ENCODE results near the gene CA10.
A peak's percentile ranks its signal among the peaks of the same experiment; 100 is the strongest.

Gene CA10

GRCh38 chr17:51668963-51669246 lies 489.6 kb downstream of the CA10 start:
- no peak for DNase-seq

GRCh38 chr17:51668155-51668962 lies 490.2 kb downstream of the CA10 start:
- DNase-seq, result no peak

GRCh38 chr17:51667706-51668083 lies 490.8 kb downstream of the CA10 start:
- DNase-seq, result no peak

GRCh38 chr17:51666971-51667705 lies 491.4 kb downstream of the CA10 start:
- no peak for DNase-seq

GRCh38 chr17:51662204-51663056 lies 496.1 kb downstream of the CA10 start:
- DNase-seq, result no peak

- DNase-seq, result no peak
These were observed 497.1 kb downstream of the CA10 start for GRCh38 chr17:51661403-51661802.

GRCh38 chr17:51660266-51660665 lies 498.2 kb downstream of the CA10 start:
- no peak for DNase-seq

GRCh38 chr17:51657224-51657623 lies 501.3 kb downstream of the CA10 start:
- no peak for DNase-seq

- no peak for DNase-seq
These were observed 504.6 kb downstream of the CA10 start for GRCh38 chr17:51653878-51654277.

- DNase-seq, result no peak
These were observed 506.0 kb downstream of the CA10 start for GRCh38 chr17:51652529-51652928.

GRCh38 chr17:51651513-51652298 lies 506.8 kb downstream of the CA10 start:
- no peak for DNase-seq

GRCh38 chr17:51650772-51651171 lies 507.7 kb downstream of the CA10 start:
- DNase-seq, result no peak

GRCh38 chr17:51650202-51650601 lies 508.3 kb downstream of the CA10 start:
- no peak for DNase-seq

- peak; percentile 53 for DNase-seq
These were observed 510.7 kb downstream of the CA10 start for GRCh38 chr17:51647826-51648225.

GRCh38 chr17:51647067-51647466 lies 511.4 kb downstream of the CA10 start:
- DNase-seq, result no peak

- DNase-seq, result no peak
These were observed 512.0 kb downstream of the CA10 start for GRCh38 chr17:51646539-51646938.

GRCh38 chr17:51645056-51645455 lies 513.5 kb downstream of the CA10 start:
- no peak for DNase-seq

GRCh38 chr17:51643702-51644490 lies 514.6 kb downstream of the CA10 start:
- DNase-seq, result no peak

GRCh38 chr17:51642029-51642428 lies 516.5 kb downstream of the CA10 start:
- no peak for DNase-seq

- peak; percentile 34 for DNase-seq
These were observed 518.3 kb downstream of the CA10 start for GRCh38 chr17:51640108-51640622.

GRCh38 chr17:51638971-51639370 lies 519.5 kb downstream of the CA10 start:
- no peak for DNase-seq

GRCh38 chr17:51636291-51636690 lies 522.2 kb downstream of the CA10 start:
- DNase-seq, result no peak
